HT-29 (cell line): Measurements from ENCODE around the gene ZCCHC7. TPM values are rescaled to one million over a fixed set of nuclear protein-coding genes. Genes with fewer than 3 reads are reported as not detected.
"Not testable (repeated sequence)": the region's sequence is repeated elsewhere in the genome, so short reads cannot be mapped to it uniquely, and the experiment has no call there.

Source experiments
- DNase-seq: peaks from one replicate; pipeline ENCODE4 v3.0.0-alpha.2; 2015; ENCODE audit warnings: low spot score
- total RNA-seq: library from RNA; depleted of rRNA; stranded (reverse); fragments of >200 nt; shearing (Covaris generic); gene quantifications from 2 replicates; pipeline ENCODE4 v1.2.3, GENCODE V29; 2014; rRNA removed

ZCCHC7 gene
- total RNA-seq, result 2.7 and 4.6 TPM in 2 replicates

- peak; percentile 92 for DNase-seq
These were observed at the start of gene ZCCHC7 for GRCh38 chr9:37119907-37120842. Gene ZCCHC7 (plus strand): TSS chr9:37120574.

- DNase-seq, result not testable (repeated sequence)
These were observed 45.6 kb upstream of the ZCCHC7 start for GRCh38 chr9:37074790-37075189.

GRCh38 chr9:37079370-37080164, 40.8 kb upstream of the ZCCHC7 start:
- DNase-seq, result peak; percentile 93

- DNase-seq, result peak; percentile 14
These were observed 40.2 kb upstream of the ZCCHC7 start for GRCh38 chr9:37080165-37080628.

- not testable (repeated sequence) for DNase-seq
These were observed 38.9 kb upstream of the ZCCHC7 start for GRCh38 chr9:37081507-37081906.

GRCh38 chr9:37082214-37082765, 38.1 kb upstream of the ZCCHC7 start:
- DNase-seq, result no peak

- DNase-seq, result no peak
These were observed 36.7 kb upstream of the ZCCHC7 start for GRCh38 chr9:37083654-37084053.

- DNase-seq, result no peak
These were observed 35.1 kb upstream of the ZCCHC7 start for GRCh38 chr9:37085233-37085632.

GRCh38 chr9:37092714-37093295, 27.6 kb upstream of the ZCCHC7 start:
- not testable (repeated sequence) for DNase-seq

GRCh38 chr9:37094751-37095150, 25.6 kb upstream of the ZCCHC7 start:
- DNase-seq, result no peak

GRCh38 chr9:37096628-37097027, 23.7 kb upstream of the ZCCHC7 start:
- no peak for DNase-seq

GRCh38 chr9:37097294-37097693, 23.1 kb upstream of the ZCCHC7 start:
- no peak for DNase-seq

- DNase-seq, result no peak
These were observed 20.0 kb upstream of the ZCCHC7 start for GRCh38 chr9:37100327-37100726.

GRCh38 chr9:37100741-37101140, 19.6 kb upstream of the ZCCHC7 start:
- no peak for DNase-seq

GRCh38 chr9:37102486-37102885, 17.9 kb upstream of the ZCCHC7 start:
- DNase-seq, result no peak

- DNase-seq, result no peak
These were observed 16.0 kb upstream of the ZCCHC7 start for GRCh38 chr9:37104183-37104889.

- DNase-seq, result no peak
These were observed 15.1 kb upstream of the ZCCHC7 start for GRCh38 chr9:37105234-37105633.

- no peak for DNase-seq
These were observed 12.7 kb upstream of the ZCCHC7 start for GRCh38 chr9:37107701-37108100.

- not testable (repeated sequence) for DNase-seq
These were observed 5.9 kb upstream of the ZCCHC7 start for GRCh38 chr9:37114442-37114841.

GRCh38 chr9:37117956-37118355, 2.4 kb upstream of the ZCCHC7 start:
- DNase-seq, result no peak

- DNase-seq, result no peak
These were observed 1.0 kb upstream of the ZCCHC7 start for GRCh38 chr9:37119360-37119759.
